WTC11 (cell line): Measurements from ENCODE around the gene FOXN3. TPM values are rescaled to one million over a fixed set of nuclear protein-coding genes. Genes with fewer than 3 reads are reported as not detected.

ENCODE experiments used
- ATAC-seq: fragments of 200-7000 bp; cut with Tn5 transposase; 2 replicates; pipeline ENCODE4 v1.10.0; 2021; ENCODE audit warnings: mild to moderate bottlenecking, moderate library complexity
- CTCF ChIA-PET: fragments of 300-600 bp; sonication (Branson Sonifier 250); formaldehyde crosslinking; loops from one replicate; lab custom pipeline; 2021; ENCODE audit warnings: antibody characterized with exemption; lab: Charles Lee
- POLR2A ChIA-PET: fragments of 350-600 bp; sonication (Branson Sonifier 250); formaldehyde crosslinking; loops from one replicate; lab custom pipeline; 2021; ENCODE audit warnings: antibody characterized with exemption; lab: Charles Lee
- DNase-seq: peaks from one replicate; pipeline ENCODE4 v3.0.0; 2021; ENCODE audit warnings: low spot score
- H3K27ac Mint-ChIP-seq: 2 replicates; pipeline ENCODE4 v1.8.0; 2021; ENCODE audit warnings: mixed read lengths
- H3K27me3 Mint-ChIP-seq: 2 replicates; pipeline ENCODE4 v1.8.0; 2021; ENCODE audit warnings: low read depth, mild to moderate bottlenecking, moderate library complexity, mixed read lengths
- H3K36me3 Mint-ChIP-seq: 2 replicates; pipeline ENCODE4 v1.8.0; 2021; ENCODE audit warnings: mixed read lengths
- H3K4me1 Mint-ChIP-seq: 2 replicates; pipeline ENCODE4 v1.8.0; 2022; ENCODE audit warnings: mixed read lengths
- H3K4me3 Mint-ChIP-seq: 2 replicates; pipeline ENCODE4 v1.8.0; 2021; ENCODE audit warnings: mild to moderate bottlenecking, moderate library complexity, mixed read lengths
- H3K9me3 Mint-ChIP-seq: 2 replicates; pipeline ENCODE4 v1.8.0; 2021; ENCODE audit warnings: mixed read lengths
- E2F1 ChIP-seq: sonication (generic); formaldehyde crosslinking; IDR thresholded peaks from 2 replicates; pipeline ENCODE4 v1.8.0; 2022; ENCODE audit warnings: mild to moderate bottlenecking, missing genetic modification reagents
- E2F4 ChIP-seq: sonication (generic); formaldehyde crosslinking; IDR thresholded peaks from 2 replicates; pipeline ENCODE4 v1.8.1; 2022; ENCODE audit warnings: low read depth, mild to moderate bottlenecking, moderate library complexity, missing genetic modification reagents, borderline replicate concordance
- ERG ChIP-seq: fragments of 250-450 bp; sonication (Bioruptor Pico); IDR thresholded peaks from 2 replicates; pipeline ENCODE4 v1.8.0; 2021; ENCODE audit warnings: mild to moderate bottlenecking
- FOXK1 ChIP-seq: sonication (generic); formaldehyde crosslinking; IDR thresholded peaks from 2 replicates; pipeline ENCODE4 v1.8.0; 2022; ENCODE audit warnings: mild to moderate bottlenecking, moderate library complexity, missing genetic modification reagents
- FOXP4 ChIP-seq: sonication (generic); formaldehyde crosslinking; IDR thresholded peaks from 2 replicates; pipeline ENCODE4 v1.8.0; 2022; ENCODE audit warnings: mild to moderate bottlenecking, missing genetic modification reagents
- GTF2I ChIP-seq: fragments of 250-450 bp; sonication (Bioruptor Pico); conservative IDR thresholded peaks from 2 replicates; pipeline ENCODE4 v1.4.0; 2021; ENCODE audit warnings: mild to moderate bottlenecking
- MAX ChIP-seq: sonication (generic); formaldehyde crosslinking; IDR thresholded peaks from 2 replicates; pipeline ENCODE4 v1.8.0; 2022; ENCODE audit warnings: mild to moderate bottlenecking, missing genetic modification reagents
- MYBL2 ChIP-seq: sonication (generic); formaldehyde crosslinking; IDR thresholded peaks from 2 replicates; pipeline ENCODE4 v1.8.1; 2023; ENCODE audit warnings: mild to moderate bottlenecking, moderate library complexity, missing genetic modification reagents
- NFATC4 ChIP-seq: fragments of 250-450 bp; sonication (Bioruptor Pico); IDR thresholded peaks from 2 replicates; pipeline ENCODE4 v1.9.0; 2021; ENCODE audit warnings: mild to moderate bottlenecking
- NR1H2 ChIP-seq: sonication (generic); formaldehyde crosslinking; IDR thresholded peaks from 2 replicates; pipeline ENCODE4 v1.9.0; 2021; ENCODE audit warnings: mild to moderate bottlenecking, moderate library complexity, missing genetic modification reagents
- PRRX2 ChIP-seq: fragments of 250-450 bp; sonication (Bioruptor Pico); IDR thresholded peaks from 2 replicates; pipeline ENCODE4 v1.8.0; 2021; ENCODE audit warnings: mild to moderate bottlenecking
- SMAD3 ChIP-seq: sonication (generic); formaldehyde crosslinking; IDR thresholded peaks from 2 replicates; pipeline ENCODE4 v1.8.0; 2022; ENCODE audit warnings: missing genetic modification reagents, mild to moderate bottlenecking, borderline replicate concordance
- SMAD4 ChIP-seq: sonication (generic); formaldehyde crosslinking; IDR thresholded peaks from 2 replicates; pipeline ENCODE4 v1.8.0; 2022; ENCODE audit warnings: mild to moderate bottlenecking, missing genetic modification reagents
- SOX15 ChIP-seq: fragments of 250-450 bp; sonication (Bioruptor Pico); IDR thresholded peaks from 2 replicates; pipeline ENCODE4 v1.9.0; 2021; ENCODE audit warnings: mild to moderate bottlenecking
- STAT6 ChIP-seq: sonication (generic); formaldehyde crosslinking; conservative IDR thresholded peaks from 2 replicates; pipeline ENCODE4 v1.8.1; 2023; ENCODE audit warnings: mild to moderate bottlenecking, low read depth, missing genetic modification reagents, moderate library complexity
- TCF7 ChIP-seq: sonication (generic); formaldehyde crosslinking; IDR thresholded peaks from 2 replicates; pipeline ENCODE4 v1.8.0; 2022; ENCODE audit warnings: mild to moderate bottlenecking, low read depth, missing genetic modification reagents, moderate library complexity
- TEAD4 ChIP-seq: sonication (generic); formaldehyde crosslinking; IDR thresholded peaks from 2 replicates; pipeline ENCODE4 v1.8.0; 2022; ENCODE audit warnings: mild to moderate bottlenecking, missing genetic modification reagents
- USF1 ChIP-seq: sonication (generic); formaldehyde crosslinking; IDR thresholded peaks from 2 replicates; pipeline ENCODE4 v1.8.0; 2022; ENCODE audit warnings: mild to moderate bottlenecking, missing genetic modification reagents
- ZMAT4 ChIP-seq: fragments of 250-450 bp; sonication (Bioruptor Pico); IDR thresholded peaks from 2 replicates; pipeline ENCODE4 v1.9.0; 2021; ENCODE audit warnings: mild to moderate bottlenecking
- ZNF121 ChIP-seq: sonication (generic); formaldehyde crosslinking; IDR thresholded peaks from 2 replicates; pipeline ENCODE4 v1.8.0; 2023; ENCODE audit warnings: missing genetic modification reagents
- ZNF232 ChIP-seq: sonication (generic); formaldehyde crosslinking; IDR thresholded peaks from 2 replicates; pipeline ENCODE4 v1.8.0; 2022; ENCODE audit warnings: mild to moderate bottlenecking, missing genetic modification reagents
- total RNA-seq: library from RNA; stranded (reverse); gene quantifications from 3 replicates; pipeline ENCODE4 v1.2.3, GENCODE V29; 2021

Gene FOXN3
- total RNA-seq, 1 experiment from 2014 or later, result 170 TPM

- no peak for TF ChIP-seq PRRX2 (CRISPR knock-in tag)
- TF ChIP-seq FOXP4 (CRISPR knock-in tag), result no peak
- no peak for TF ChIP-seq SMAD3 (CRISPR knock-in tag)
- TF ChIP-seq, all 79 proteins: peak for 0
Observed at GRCh38 chr14:89241257-89241656, 175.8 kb downstream of the FOXN3 start (continued).

GRCh38 chr14:89240414-89240813, 176.6 kb downstream of the FOXN3 start:
- Mint-ChIP-seq H3K36me3 (peaks cover 24% of the 10 kb centered on the region), H3K27ac (no peak overlapping the region), H3K9me3 (peaks cover 13% of the 10 kb centered on the region), H3K4me3 (no peak overlapping the region), H3K27me3 (no peaks in the 10 kb centered on the region), H3K4me1 (peaks cover 81% of the 10 kb centered on the region)
- CTCF ChIA-PET, result no interaction called here
- no peak for TF ChIP-seq SOX15 (CRISPR knock-in tag)
- TF ChIP-seq SMAD4 (CRISPR knock-in tag), result no peak
- no peak for TF ChIP-seq USF1
- TF ChIP-seq E2F1, result no peak
- TF ChIP-seq E2F4 (CRISPR knock-in tag), result no peak
- no peak for TF ChIP-seq TCF7 (CRISPR knock-in tag)
- no peak for TF ChIP-seq ZNF232 (CRISPR knock-in tag)
- TF ChIP-seq GTF2I (CRISPR knock-in tag), result no peak
- no peak for TF ChIP-seq NFATC4
- no peak for TF ChIP-seq ERG
- TF ChIP-seq MYBL2 (CRISPR knock-in tag), result no peak
- TF ChIP-seq MAX (CRISPR knock-in tag), result no peak
- DNase-seq (no peak), ATAC-seq (no peak)
- POLR2A ChIA-PET, result no interaction called here

- Mint-ChIP-seq H3K9me3 (peaks cover 14% of the 10 kb centered on the region), H3K36me3 (peaks cover 31% of the 10 kb centered on the region), H3K27ac (peak overlapping the region; percentile 36), H3K27me3 (no peaks in the 10 kb centered on the region), H3K4me1 (peaks cover 77% of the 10 kb centered on the region), H3K4me3 (no peak overlapping the region)
- no peak for ATAC-seq
- POLR2A ChIA-PET, result no interaction called here
- no peak for DNase-seq
- CTCF ChIA-PET, result interaction anchor here (0.9 kb wide), 1 partner anchor 26 kb away, joined by 3 read pairs; no protein-coding TSS in a partner anchor
- TF ChIP-seq ZMAT4, result no peak
- TF ChIP-seq ZNF121, result no peak
- TF ChIP-seq FOXK1 (CRISPR knock-in tag), result no peak
- no peak for TF ChIP-seq STAT6
- TF ChIP-seq NR1H2, result no peak
- TF ChIP-seq E2F1, result no peak
- TF ChIP-seq TEAD4 (CRISPR knock-in tag), result no peak
Observed at GRCh38 chr14:89239023-89239422, 178.0 kb downstream of the FOXN3 start.
